HUES48 (cell line): Measurements from ENCODE around the gene CMTM2.
"Not testable (repeated sequence)": the region's sequence is repeated elsewhere in the genome, so short reads cannot be mapped to it uniquely, and the experiment has no call there.

Experiments used
- H3K27ac ChIP-seq: one replicate; pipeline ENCODE4 v1.7.0; 2013; ENCODE audit warnings: low read depth, low read length, inconsistent platforms
- H3K27me3 ChIP-seq: 2 replicates; pipeline ENCODE4 v1.6.1; 2013; ENCODE audit warnings: mild to moderate bottlenecking, low read length; ENCODE audit not compliant: control insufficient read depth, insufficient read depth
- H3K36me3 ChIP-seq: 2 replicates; pipeline ENCODE4 v1.6.1; 2013; ENCODE audit warnings: low read length; ENCODE audit not compliant: control insufficient read depth, insufficient read depth
- H3K4me1 ChIP-seq: 2 replicates; pipeline ENCODE4 v1.6.1; 2013; ENCODE audit warnings: mild to moderate bottlenecking, low read length; ENCODE audit not compliant: control insufficient read depth, insufficient read depth
- H3K4me3 ChIP-seq: 2 replicates; pipeline ENCODE4 v1.5.1; 2013; ENCODE audit warnings: mild to moderate bottlenecking, low read depth, low read length
- H3K9ac ChIP-seq: 2 replicates; pipeline ENCODE4 v1.6.1; 2013; ENCODE audit warnings: mild to moderate bottlenecking, low read depth, low read length, moderate library complexity
- H3K9me3 ChIP-seq: 2 replicates; pipeline ENCODE4 v1.6.1; 2013; ENCODE audit warnings: low read length; ENCODE audit not compliant: control insufficient read depth, insufficient read depth

Gene CMTM2

GRCh38 chr16:66601471-66601870 is 22.2 kb downstream of the CMTM2 start:
- H3K9ac ChIP-seq, result no peak overlapping the region
- H3K27ac ChIP-seq, result no peak overlapping the region
- H3K4me1 ChIP-seq, result no peaks in the 10 kb centered on the region
- no peak overlapping the region for H3K4me3 ChIP-seq
- H3K27me3 ChIP-seq, result peaks cover 6% of the 10 kb centered on the region; the same call in 1 of the 2 replicates
- no peaks in the 10 kb centered on the region for H3K36me3 ChIP-seq
- H3K9me3 ChIP-seq, result no peaks in the 10 kb centered on the region

DNA sequence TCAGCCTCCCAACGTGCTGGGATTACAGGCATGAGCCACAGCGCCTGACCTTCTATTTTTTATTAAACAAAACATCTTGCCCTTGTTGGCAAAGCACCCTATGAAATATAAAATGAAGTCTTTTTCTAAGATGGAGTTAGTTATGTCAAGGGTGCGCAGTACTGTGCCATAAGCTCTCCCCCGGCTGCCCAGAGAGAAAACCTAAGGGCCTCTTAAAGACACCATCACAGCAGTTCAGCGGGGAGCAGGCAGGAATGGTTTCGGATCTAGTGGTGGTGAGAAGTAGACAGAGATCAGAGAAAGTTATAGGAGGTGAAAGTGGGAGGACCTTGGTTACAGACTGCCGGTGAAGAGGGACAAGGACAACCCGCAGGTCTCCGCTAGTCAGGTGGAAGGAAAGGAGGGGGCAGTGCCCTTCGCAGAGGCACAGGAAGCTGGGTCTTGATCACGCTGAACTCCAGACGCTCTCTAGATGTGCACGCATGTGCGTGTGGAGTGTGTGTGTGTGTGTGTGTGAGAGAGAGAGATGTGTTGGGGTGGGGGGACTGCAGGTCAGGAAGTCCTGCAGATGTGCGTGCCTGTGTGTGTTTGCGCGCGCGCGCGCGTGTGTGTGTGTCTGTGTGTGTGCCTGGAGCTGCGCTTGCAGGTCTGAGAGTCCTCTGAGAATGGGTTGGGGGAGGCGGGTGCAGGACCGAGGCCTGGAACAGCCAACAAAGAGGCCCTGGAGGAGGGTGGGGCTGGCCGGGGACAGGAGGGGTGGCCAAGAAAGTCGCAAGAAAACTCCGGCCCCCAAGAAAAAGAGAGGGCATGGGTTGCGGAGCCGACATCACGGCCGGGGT is 24.5 kb downstream of the CMTM2 start:
- Histone ChIP-seq H3K27ac (peak overlapping the region; percentile 81), H3K4me3 (peak overlapping the region; percentile 92), H3K36me3 (no peaks in the 10 kb centered on the region), H3K9me3 (no peaks in the 10 kb centered on the region), H3K27me3 (peaks cover 6% of the 10 kb centered on the region; the same call in 1 of the 2 replicates), H3K9ac (peak overlapping the region; percentile 21), H3K4me1 (peaks cover 6% of the 10 kb centered on the region)

DNA sequence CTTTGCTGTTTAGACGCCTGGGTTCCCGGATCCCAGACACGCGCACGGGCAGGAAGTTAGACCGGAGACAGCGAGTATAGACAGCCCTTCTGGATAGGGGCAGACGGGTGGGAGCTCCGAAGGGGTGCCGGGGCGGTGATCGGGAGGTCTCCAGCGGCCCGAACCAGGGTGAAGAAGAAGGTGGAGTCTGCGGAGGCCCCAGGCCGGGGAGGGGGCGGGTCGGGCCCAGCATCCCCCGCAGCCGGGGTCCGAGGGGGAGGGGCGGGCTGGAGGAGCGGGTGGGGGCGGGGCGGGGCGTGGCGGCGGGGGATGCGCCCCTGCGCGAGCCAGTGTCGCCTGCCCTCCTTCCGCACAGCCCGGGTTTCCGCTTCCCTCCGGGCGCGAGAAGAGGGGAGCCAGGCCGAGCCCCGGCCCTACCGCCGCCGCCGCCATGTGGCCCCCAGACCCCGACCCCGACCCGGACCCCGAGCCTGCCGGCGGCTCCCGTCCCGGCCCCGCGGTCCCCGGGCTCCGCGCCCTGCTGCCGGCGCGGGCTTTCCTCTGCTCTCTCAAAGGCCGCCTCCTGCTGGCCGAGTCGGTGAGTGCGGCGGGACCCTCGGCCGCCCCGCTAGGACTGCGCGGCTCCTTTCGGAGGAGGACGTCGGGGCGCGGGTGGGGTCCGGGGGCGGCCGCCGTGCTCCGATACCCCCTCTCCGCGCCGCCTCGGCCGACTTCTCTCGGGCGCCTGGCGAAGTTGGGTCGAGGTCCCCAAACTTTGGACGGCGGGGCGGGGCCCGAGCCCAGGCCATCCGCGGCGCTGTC is 25.3 kb downstream of the CMTM2 start, which contains the start of gene CMTM3:
CMTM3 (plus strand) TSS at position 329 of the 801 bp plus-strand sequence; CDS start at position 431, 102 bp downstream.
- peaks cover 9% of the 10 kb centered on the region for H3K4me1 ChIP-seq
- peaks cover 6% of the 10 kb centered on the region; the same call in 1 of the 2 replicates for H3K27me3 ChIP-seq
- peaks cover 2% of the 10 kb centered on the region for H3K36me3 ChIP-seq
- no peaks in the 10 kb centered on the region for H3K9me3 ChIP-seq
- H3K9ac ChIP-seq, result peak within 1 kb of the TSS; percentile 55
- peak within 1 kb of the TSS; percentile 81 for H3K27ac ChIP-seq
- H3K4me3 ChIP-seq, result peak within 1 kb of the TSS; percentile 92

- H3K4me1 ChIP-seq, result peaks cover 9% of the 10 kb centered on the region
- no peaks in the 10 kb centered on the region for H3K9me3 ChIP-seq
- H3K27me3 ChIP-seq, result peaks cover 6% of the 10 kb centered on the region; the same call in 1 of the 2 replicates
- H3K36me3 ChIP-seq, result peaks cover 10% of the 10 kb centered on the region
- peak overlapping the region; percentile 81 for H3K27ac ChIP-seq
- peak overlapping the region; percentile 92 for H3K4me3 ChIP-seq
- peak overlapping the region; percentile 55 for H3K9ac ChIP-seq
Observed at GRCh38 chr16:66605177-66605978, 26.1 kb downstream of the CMTM2 start.

DNA sequence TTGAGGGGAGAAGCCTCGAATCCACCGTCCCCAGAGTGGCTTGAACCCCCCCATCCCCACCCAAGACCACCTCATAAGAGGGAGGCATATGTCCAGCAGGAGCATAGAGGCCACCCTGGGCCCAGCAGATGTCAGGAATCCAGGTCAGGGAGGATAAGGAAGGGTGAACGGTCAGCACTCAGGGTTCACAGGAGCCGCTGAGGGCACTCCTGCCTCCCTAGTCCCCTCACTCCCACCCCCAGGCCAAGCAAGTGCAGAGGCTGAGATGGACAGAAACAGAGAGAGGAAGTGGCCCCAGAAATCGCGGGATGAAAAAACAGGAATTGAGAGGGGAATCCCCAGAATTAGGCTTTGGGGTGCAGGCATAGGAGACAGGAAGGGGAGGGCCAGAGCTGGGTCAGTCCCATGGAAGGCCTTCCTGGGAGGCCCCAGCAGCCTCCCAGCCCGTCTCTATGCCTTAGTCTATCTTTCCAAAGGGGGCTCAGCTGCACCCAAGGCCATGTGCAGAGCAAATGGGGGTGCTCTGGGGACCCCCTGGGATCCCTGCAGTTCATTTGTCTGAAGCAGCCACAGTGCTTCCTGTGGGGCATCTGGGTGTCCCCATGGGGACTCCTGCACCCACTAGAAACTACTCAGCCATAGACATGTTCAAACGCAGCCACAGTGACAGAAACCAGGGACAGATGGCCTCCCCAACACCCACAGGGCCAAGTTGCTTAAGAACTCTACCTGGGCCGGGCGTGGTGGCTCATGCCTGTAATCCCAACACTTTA is 26.9 kb downstream of the CMTM2 start:
- H3K4me1 ChIP-seq, result peaks cover 9% of the 10 kb centered on the region
- no peaks in the 10 kb centered on the region for H3K9me3 ChIP-seq
- H3K9ac ChIP-seq, result peak overlapping the region; percentile 27; the same call in 1 of the 2 replicates
- peaks cover 6% of the 10 kb centered on the region; the same call in 1 of the 2 replicates for H3K27me3 ChIP-seq
- H3K27ac ChIP-seq, result no peak overlapping the region
- peaks cover 16% of the 10 kb centered on the region for H3K36me3 ChIP-seq
- peak overlapping the region; percentile 92 for H3K4me3 ChIP-seq

GRCh38 chr16:66608241-66609138 is 29.2 kb downstream of the CMTM2 start:
- Histone ChIP-seq H3K27ac (peak overlapping the region; percentile 68), H3K9ac (no peak overlapping the region), H3K9me3 (no peaks in the 10 kb centered on the region)

DNA sequence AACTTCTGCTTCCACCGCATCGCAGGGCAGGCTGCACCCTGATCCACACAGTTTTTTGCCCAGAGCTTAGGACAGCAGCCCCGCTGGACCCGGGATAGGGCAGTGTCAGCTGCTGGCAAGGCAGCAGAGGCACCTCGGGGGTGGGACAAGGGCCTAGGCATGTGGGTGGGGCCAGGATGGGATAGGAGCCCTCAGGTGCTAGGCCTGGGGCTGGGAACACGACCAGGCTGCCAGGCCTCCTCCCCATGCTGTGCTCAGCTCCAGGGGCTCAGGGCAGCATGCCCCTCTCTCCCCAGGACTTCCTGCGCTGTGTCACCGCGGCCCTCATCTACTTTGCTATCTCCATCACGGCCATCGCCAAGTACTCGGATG is 29.9 kb downstream of the CMTM2 start:
- H3K9ac ChIP-seq, result no peak overlapping the region
- peak overlapping the region; percentile 5 for H3K27ac ChIP-seq
- H3K4me1 ChIP-seq, result peaks cover 9% of the 10 kb centered on the region
- H3K4me3 ChIP-seq, result no peak overlapping the region
- no peaks in the 10 kb centered on the region for H3K27me3 ChIP-seq
- no peaks in the 10 kb centered on the region for H3K9me3 ChIP-seq
- peaks cover 43% of the 10 kb centered on the region for H3K36me3 ChIP-seq

More at GRCh38 chr16:66608241-66609138, 29.2 kb downstream of the CMTM2 start:
- peaks cover 9% of the 10 kb centered on the region for H3K4me1 ChIP-seq
- peaks cover 38% of the 10 kb centered on the region for H3K36me3 ChIP-seq
- no peaks in the 10 kb centered on the region for H3K27me3 ChIP-seq
- H3K4me3 ChIP-seq, result no peak overlapping the region

DNA sequence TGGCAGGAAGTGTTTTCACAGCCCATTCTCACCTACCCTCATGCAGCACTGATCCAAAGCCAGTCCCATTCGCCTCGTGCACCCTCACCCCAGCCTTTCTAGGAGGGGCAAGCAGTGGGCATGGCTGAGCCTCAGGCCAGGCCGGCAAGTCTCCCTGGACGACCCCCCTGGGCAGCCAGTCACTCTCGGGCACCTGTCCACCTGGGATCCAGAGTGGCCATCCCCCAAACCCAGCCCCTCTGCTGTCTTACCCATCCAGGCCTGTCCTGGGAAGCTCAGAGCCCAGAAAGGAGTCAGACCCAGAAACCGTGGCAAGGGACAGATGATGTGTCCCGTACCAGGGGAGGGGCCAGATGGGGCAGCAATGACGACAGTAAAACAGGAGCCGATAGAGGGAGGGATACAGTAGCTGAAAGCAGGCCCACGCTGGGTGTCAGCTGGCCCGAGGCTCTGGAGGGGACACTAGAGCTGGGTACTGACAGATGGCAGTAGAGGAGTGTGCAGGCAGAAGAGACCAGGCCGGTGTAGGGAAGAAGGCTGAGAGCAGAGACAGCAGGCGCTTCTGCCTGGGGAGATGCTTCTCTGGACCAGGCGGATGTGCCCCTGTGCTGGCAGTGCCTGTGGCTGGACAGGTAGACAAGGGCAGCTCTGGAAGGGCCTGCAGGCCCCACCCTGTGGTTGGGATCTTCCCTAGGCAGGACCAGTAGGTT is 31.0 kb downstream of the CMTM2 start:
- H3K27ac ChIP-seq, result no peak overlapping the region
- H3K27me3 ChIP-seq, result no peaks in the 10 kb centered on the region
- peaks cover 54% of the 10 kb centered on the region for H3K36me3 ChIP-seq
- H3K9me3 ChIP-seq, result no peaks in the 10 kb centered on the region
- no peak overlapping the region for H3K4me3 ChIP-seq
- peaks cover 10% of the 10 kb centered on the region for H3K4me1 ChIP-seq
- H3K9ac ChIP-seq, result no peak overlapping the region

DNA sequence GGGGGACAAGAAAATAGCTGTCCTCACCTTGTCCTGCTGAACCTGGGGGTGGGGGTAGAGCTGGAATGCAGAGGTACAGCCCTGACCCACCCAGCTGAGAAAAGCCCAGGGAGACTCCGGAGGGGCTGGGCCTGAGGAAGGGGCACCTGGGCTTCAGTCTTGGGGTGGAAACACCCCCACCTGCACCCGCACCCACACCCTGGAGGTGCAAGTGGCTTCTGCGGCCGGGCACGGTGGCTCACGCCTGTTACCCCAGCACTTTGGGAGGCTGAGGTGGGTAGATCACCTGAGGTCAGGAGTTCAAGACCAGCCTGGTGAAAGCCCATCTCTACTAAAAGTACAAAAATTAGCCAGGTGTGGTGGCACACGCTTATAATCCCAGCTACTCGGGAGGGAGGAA is 32.6 kb downstream of the CMTM2 start:
- not testable (repeated sequence) for H3K4me3 ChIP-seq, H3K27me3 ChIP-seq, H3K27ac ChIP-seq, H3K9ac ChIP-seq, H3K9me3 ChIP-seq
- Histone ChIP-seq H3K36me3 (peaks cover 56% of the 10 kb centered on the region), H3K4me1 (peaks cover 25% of the 10 kb centered on the region)
